Fibroblast of skin of abdomen (primary cell): Measurements from ENCODE around the gene GTF2I.
A peak's percentile ranks its signal among the peaks of the same experiment; 100 is the strongest.
"Not testable (repeated sequence)": the region's sequence is repeated elsewhere in the genome, so short reads cannot be mapped to it uniquely, and the experiment has no call there.

Source experiments
- DNase-seq: peaks from one replicate; pipeline ENCODE4 v3.0.0-alpha.2; 2013

GTF2I gene

GRCh38 chr7:74656837-74657691, 454 bp upstream of the GTF2I start:
- peak; percentile 98 for DNase-seq

- DNase-seq, result peak; percentile 95
These were observed 873 bp downstream of the GTF2I start for GRCh38 chr7:74658178-74659004.

- DNase-seq, result not testable (repeated sequence)
These were observed 2.7 kb downstream of the GTF2I start for GRCh38 chr7:74660202-74660601.

DNA sequence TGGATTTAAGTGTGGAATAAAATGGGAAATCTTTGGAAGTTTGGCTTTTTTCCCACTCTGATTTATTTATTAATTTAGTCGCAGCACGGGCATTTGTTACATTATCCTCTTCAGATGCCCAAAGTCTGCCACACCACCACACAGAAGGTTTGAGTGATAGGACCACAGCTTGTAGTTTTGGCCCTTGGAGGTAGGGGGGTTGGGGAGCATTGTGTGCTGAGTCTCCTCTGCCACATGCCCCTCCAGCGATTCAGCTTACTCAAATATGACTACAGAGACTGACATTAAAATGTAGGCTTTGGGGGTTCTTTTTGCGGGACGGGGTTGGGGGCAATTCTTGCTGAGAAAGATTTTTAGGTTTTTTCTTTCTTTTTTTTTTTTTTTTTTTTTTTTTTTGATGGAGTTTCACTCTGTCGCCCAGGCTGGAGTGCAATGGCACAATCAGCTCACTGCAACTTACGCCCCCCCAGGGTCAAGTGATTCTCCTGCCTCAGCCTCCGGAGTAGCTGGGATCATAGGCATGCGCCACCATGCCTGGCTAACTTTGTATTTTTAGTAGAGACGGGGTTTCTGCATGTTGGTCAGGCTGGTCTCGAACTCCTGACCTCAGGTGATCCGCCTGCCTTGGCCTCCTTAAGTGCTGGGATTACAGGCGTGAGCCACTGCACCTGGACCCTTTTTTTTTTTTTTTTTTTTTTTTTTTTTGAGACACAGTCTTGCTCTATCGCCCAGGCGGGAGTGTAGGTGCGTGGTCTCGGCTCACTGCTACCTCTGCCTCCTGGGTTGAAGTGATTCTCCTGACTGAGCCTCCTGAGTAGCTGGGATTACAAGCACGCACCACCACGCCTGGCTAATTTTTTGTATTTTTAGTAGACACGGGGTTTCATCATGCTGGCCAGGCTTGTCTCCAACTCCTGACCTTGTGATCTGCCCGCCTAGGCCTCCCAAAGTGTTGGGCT, 4.6 kb downstream of the GTF2I start:
- peak; percentile 24 for DNase-seq

DNA sequence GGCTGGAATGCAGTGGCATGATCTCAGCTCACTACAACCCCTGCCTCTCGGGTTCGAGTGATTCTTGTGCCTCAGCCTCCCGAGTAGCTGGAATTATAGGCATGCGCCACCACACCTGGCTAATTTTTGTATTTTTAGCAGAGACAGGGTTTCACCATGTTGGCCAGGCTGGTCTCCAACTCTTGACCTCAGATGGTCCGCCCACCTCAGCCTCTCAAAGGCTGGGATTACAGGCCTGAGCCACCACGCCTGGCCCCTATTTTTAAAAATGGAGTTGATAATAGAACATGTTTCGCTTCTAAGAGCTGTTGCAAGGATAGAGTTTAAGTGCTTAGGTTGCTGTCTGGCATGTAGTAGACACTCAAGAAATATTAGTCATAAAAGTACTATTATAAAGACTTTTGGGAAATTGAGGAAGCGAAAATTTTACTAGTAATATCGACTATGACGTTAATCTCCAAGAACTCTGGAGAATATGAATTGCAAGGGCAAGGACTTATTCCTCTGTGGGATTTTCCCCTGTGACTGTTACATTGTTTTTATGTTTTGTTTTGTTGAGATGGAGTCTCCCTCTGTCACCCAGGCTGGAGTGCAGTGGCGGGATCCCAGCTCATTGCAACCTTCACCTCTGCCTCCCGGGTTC, 7.9 kb downstream of the GTF2I start:
- DNase-seq, result no peak

DNA sequence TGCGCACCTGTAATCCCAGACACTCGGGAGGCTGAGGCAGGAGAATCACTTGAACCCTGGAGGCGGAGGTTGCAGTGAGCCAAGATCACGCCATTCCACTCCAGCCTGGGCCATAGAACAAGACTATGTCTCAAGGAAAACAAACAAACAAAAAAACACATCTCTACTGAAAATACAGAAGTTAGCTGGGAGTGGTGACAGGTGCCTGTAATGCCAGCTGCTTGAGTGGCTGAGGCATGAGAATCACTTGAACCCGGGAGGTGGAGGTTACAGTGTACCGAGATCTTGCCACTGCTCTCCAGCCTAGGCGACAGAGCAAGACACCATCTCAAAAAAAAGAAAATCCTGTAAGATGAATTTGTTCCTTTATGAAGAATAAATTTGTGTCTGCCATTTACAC, 9.5 kb downstream of the GTF2I start:
- DNase-seq, result not testable (repeated sequence)

DNA sequence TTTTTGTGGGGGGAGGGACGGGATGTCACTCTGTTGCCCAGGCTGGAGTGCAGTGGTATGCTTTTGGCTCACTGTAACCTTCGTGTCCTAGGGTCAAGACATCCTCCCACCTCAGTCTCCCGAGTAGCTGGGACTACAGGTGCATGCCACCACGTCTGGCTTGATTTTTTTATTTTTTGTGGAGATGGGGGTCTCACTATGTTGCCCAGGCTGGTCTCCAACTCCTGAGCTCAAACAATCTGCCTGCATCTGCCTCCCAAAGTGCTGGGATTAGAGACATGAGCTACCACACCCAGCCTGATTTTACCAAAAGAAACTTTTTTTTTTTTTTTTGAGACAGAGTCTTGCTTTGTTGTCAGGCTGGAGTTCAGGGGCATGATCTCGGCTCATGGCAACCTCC, 10.0 kb downstream of the GTF2I start:
- DNase-seq, result not testable (repeated sequence)

DNA sequence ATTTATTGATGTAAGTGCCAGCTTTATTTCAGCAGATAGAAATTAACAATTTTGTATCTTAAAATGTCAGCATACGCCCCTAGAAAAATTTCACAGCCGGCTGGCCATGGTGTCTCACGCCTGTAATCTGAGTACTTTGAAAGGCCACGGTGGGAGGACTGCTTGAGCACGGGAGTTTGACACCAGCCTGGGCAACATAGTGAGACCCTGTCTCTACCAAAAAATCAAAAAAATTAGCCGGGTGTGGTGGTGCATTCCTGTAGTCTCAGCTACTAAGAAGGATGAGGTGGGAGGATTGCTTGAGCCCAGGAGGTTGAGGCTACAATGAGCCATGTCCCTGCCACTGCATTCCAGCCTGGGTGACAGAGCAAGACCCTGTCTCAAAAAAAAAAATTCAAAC, 14.1 kb downstream of the GTF2I start:
- no peak for DNase-seq

DNA sequence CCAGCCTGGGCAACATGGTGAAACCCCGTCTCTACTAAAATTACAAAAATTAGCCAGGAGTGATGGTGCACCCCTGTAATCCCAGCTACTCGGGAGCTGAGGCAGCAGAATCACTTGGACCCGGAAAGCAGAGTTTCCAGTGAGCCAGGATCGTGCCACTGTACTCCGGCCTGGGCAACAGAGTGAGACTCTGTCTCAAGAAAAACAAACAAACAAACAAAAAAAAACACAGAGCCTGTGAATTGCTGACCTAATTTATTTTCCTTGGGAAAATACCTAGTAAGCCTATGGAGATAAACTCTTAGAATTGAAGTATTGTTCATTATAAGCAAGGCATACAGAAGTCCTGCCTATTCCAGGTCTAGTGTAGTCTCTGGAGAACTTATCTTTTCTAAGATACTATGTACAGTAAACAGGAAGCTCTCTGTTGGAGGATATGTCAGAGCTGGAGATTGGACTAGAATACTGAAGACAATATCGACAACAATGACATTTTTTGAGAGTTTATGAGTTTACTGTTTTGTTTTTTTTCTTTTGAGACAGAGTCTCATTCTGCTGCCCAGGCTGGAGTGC, 14.9 kb downstream of the GTF2I start:
- DNase-seq, result no peak

GRCh38 chr7:74674166-74674565, 16.6 kb downstream of the GTF2I start:
- no peak for DNase-seq

DNA sequence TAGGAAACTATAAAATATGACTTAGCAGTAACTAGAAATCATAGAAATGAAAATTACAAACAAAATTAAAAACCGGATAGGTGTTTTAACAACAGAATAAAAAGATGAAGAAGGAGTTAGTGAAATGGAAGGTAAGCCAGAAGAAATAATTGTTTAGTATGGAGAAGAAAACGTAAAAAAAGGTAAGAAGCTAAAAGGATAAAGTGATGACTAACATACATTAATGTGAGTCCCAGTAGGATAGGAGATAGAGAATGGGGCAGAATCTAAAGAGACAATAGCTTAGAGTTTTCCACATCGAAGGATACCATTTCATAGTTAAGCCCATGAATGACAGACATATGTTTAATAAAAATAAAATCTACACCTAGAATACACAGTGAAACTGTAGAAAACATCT, 25.3 kb downstream of the GTF2I start:
- no peak for DNase-seq

DNA sequence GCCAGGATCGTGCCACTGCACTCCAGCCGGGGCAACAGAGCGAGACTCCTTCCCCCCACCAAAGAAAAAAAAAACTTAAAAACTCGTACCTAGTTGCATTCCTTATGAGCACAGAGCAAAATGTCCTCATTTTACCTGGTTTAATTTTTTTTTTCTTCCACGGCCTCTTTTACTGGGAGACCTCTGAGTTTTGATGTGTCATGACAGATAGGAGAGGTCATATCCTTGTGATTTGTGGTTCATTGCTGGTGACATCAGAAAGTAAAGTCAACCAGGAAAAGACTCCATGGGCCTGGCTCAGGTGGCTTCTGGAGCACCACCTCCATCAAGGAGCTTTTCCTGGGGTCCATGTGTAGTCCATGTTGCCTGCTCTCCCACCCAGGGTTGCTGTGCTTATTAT, 26.3 kb downstream of the GTF2I start:
- no peak for DNase-seq

DNA sequence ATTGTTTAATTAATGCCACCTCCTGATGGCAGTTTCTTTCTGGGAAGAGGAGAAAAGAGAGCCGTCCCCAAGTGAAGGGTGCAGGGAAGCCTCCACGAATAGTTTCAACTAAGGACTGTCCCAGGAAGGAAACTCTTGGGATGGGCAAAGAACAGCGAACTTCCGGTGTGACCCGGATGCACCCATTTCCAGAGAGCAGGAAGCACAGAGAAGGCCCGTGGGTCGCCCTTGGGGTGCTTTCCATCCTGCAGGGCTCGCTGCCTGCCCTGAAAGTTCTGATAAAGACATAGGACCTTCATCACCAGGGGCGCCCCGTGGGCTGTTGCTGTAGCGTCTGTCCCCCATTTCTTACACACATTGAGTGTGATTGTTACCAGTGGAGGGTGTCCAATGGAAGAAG, 27.0 kb downstream of the GTF2I start:
- no peak for DNase-seq

DNA sequence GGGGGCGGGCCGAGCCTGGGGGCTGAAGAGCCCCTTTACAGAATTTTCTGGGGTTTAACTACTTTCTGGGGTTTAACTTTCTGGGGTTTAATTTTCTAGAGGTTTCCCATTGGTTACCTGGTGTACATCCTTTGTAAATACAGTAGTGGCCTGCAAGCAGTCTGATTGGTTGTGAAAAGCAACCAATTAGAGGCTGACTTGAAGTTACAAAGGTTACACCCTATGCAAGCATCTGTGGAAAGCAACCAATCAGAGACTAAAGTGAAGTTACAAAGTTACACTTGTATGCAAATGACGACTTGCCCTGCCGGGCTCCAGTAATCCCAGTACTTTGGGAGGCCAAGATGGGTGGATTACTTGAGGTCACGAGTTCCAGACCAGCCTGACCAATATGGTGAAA, 27.4 kb downstream of the GTF2I start:
- DNase-seq, result no peak

- DNase-seq, result no peak
These were observed 33.0 kb downstream of the GTF2I start for GRCh38 chr7:74690474-74690873.

- not testable (repeated sequence) for DNase-seq
These were observed 46.9 kb downstream of the GTF2I start for GRCh38 chr7:74704419-74704818.

GRCh38 chr7:74707238-74707637, 49.7 kb downstream of the GTF2I start:
- no peak for DNase-seq

DNA sequence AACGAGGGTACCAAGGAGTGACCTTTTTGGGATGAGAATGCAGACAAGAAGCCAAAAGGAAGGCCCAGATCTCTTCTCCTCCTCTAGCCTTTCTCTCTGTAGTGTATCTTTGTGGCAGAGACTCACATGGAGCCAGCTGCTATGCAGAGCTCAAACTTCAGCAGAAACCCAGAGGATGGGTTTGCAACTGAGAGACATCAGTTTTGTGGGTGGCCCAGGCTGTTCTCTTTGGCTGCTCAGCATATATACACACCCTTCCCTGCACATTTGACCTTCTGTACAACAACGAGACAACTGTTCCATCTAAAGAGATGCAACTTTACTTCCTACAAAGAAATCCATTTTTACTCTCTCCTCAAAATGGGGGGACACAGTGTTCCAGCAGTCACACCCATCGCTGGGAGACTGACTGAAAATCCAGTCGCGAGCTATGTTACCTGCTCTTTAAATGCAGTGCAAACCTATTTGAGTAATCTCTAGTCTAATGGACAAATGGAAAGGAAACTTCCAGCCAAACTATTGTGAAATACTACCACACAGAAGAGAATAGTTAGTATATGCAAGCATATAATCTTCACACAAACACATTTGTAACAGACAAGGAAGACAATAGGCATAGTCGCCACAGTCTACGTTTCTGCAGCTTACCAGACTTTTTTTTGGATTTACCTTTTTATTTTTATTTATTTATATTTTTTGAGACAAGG, 51.2 kb downstream of the GTF2I start:
- DNase-seq, result no peak

DNA sequence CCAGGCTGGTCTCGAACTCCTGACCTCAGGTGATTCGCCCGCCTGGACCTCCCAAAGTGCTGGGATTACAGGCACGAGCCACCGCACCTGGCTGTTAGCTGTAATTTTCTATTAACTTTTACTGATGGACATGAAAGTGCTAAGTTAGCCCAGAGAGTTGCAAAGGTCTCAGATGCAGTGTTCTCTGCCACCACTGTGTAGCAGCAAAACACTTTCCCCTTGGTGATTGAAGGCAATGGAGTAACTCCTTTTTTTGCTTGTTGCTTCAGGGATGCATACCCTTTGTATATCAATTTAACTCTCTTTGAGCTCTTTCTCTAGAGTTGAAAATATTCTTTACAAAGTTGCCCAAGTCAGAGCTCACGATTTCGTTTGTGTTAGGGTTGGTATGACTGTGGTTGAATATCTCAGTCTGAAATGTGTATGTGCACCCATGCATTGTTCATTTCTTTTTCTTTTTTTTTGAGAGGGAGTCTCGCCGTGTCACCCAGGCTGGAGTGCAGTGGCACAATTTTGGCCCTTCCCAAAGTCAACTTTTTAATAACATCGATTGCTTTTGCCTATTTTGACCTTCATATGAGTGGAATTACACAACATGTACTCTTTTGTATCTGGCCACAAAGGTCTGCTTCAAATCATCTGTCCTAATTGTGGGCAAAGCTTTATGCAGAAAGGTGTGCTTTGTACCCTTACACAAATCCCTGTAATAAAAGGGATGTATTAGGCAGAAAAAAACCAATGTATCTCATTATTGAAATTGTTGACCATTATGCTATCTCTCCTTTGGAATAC, 52.6 kb downstream of the GTF2I start:
- DNase-seq, result no peak

DNA sequence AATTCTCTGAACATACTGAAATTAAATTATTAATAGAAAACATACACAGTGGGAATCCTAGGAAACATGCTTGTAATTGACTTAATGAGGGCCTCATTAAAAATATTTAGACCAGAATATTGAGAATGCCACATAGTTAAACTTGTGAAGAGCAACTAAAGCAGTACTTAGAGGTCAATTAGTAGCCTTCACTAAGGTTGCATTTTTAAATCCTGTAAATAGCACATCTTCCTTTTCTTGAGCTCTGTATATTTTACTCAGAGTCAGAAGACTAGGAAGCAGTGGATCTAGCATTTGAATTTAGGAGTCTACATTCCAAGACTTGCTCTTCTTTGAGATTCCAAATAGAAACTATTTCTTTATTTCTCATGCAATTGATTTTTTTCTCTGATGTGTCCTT, 56.0 kb downstream of the GTF2I start:
- DNase-seq, result no peak
